Measurements from ENCODE around the gene CTBP1. TPM values are rescaled to one million over a fixed set of nuclear protein-coding genes. Genes with fewer than 3 reads are reported as not detected.
A peak's percentile ranks its signal among the peaks of the same experiment; 100 is the strongest.

Gene CTBP1
- total RNA-seq, 1 donor from 2014 or later = 165 TPM

DNA sequence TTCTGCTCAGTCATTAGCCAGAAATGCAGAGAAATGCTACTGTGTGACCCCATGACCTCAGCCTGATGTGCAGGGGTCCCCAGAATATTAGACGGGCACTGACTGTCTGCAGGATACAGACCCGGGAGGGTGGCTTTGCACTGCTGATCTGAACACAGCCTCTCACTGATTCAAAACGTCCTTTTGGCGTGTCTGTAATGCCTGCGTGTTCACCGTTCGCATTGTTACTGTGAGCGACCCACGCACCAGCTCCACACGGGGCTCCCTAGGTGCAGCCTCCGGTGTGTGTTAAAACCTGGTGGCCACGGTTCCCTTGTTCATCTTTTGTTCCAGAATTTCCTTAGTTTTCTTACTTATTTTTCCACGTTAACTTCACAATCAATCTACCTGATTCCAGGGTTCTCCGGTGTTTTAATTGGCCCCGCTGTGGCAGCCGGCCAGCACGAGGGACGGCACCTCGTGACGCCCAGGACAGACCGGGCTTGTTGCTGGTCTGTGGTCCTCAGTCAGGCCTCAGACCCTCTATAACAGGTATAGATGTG is 44.6 kb downstream of the CTBP1 start:
- peaks cover 16% of the 10 kb centered on the region for H3K4me1 Mint-ChIP-seq (ENCODE audit: unreplicated experiment)
- H3K27me3 Mint-ChIP-seq = no peaks in the 10 kb centered on the region
- peak overlapping the region; percentile 7 for H3K27ac Mint-ChIP-seq
- TF ChIP-seq, protein P1, sequence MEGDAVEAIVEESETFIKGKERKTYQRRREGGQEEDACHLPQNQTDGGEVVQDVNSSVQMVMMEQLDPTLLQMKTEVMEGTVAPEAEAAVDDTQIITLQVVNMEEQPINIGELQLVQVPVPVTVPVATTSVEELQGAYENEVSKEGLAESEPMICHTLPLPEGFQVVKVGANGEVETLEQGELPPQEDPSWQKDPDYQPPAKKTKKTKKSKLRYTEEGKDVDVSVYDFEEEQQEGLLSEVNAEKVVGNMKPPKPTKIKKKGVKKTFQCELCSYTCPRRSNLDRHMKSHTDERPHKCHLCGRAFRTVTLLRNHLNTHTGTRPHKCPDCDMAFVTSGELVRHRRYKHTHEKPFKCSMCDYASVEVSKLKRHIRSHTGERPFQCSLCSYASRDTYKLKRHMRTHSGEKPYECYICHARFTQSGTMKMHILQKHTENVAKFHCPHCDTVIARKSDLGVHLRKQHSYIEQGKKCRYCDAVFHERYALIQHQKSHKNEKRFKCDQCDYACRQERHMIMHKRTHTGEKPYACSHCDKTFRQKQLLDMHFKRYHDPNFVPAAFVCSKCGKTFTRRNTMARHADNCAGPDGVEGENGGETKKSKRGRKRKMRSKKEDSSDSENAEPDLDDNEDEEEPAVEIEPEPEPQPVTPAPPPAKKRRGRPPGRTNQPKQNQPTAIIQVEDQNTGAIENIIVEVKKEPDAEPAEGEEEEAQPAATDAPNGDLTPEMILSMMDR (conservative IDR thresholded peaks at IDR 0.05) = no peak
- no peak overlapping the region for H3K4me3 Mint-ChIP-seq
- no peaks in the 10 kb centered on the region for H3K36me3 Mint-ChIP-seq
- H3K9me3 Mint-ChIP-seq = no peaks in the 10 kb centered on the region
- peak; percentile 45 for DNase-seq (ENCODE audit: extremely low spot score, unreplicated experiment)

DNA sequence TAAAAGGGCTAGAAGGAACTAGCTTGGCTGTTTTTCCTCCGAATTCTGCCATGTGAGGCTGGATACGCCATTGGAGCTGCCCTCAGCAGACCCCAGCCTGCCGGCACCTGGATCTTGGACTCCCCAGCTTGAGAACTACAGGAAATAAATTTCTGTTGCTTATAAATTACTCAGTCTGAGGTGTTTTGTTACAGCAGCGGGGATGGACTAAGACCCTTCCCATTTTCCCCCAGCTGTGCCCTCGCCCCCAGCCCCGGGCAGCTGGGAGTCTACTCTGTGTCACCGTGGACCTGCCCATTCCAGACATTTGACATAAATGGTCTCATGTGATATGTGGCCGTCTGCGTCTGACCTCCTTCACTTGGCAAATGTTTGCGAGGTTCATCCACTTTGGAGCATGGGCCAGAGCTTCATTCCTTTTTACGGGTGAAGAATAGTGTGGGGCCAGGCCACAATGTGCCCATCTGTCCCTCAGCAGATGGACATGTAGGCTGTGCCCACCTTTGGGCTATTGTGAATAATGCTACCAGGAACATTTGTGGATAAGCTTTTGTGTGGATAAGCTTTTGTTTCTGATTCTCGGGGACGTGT is 45.8 kb downstream of the CTBP1 start:
- Mint-ChIP-seq H3K27me3 (no peaks in the 10 kb centered on the region), H3K9me3 (no peaks in the 10 kb centered on the region), H3K27ac (no peak overlapping the region), H3K36me3 (no peaks in the 10 kb centered on the region), H3K4me3 (no peak overlapping the region), H3K4me1 (ENCODE audit: unreplicated experiment) (peaks cover 16% of the 10 kb centered on the region)
- no peak for DNase-seq (ENCODE audit: extremely low spot score, unreplicated experiment)
- TF ChIP-seq, protein P1 (conservative IDR thresholded peaks at IDR 0.05) = no peak

DNA sequence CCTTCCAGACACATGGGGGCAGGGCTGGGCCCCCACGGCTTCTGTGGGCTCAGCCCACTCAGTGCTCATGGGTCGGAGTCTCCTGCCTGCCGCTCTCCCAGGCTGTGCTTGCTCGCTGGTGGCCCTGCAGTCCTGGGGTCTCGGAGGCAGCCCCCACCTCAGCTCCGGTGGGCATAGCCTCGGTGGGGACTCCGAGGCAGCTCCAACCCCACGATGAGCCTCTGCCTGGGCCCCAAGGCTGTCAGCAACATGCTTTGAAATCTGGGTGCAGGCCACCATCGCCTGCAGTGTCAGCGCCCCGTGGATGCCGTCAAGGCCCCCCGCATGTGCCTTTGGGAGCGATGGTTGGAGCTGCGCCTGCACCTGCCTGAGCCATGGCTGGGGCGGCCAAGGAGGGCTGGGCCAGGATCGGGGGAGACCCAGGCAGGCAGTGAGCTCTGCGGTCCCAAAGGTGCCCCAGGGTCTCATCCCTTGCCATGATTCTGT is 46.4 kb downstream of the CTBP1 start:
- TF ChIP-seq, protein P1 (conservative IDR thresholded peaks at IDR 0.05) = no peak
- no peaks in the 10 kb centered on the region for H3K9me3 Mint-ChIP-seq
- no peak for DNase-seq (ENCODE audit: extremely low spot score, unreplicated experiment)
- no peaks in the 10 kb centered on the region for H3K36me3 Mint-ChIP-seq
- no peak overlapping the region for H3K4me3 Mint-ChIP-seq
- no peaks in the 10 kb centered on the region for H3K27me3 Mint-ChIP-seq
- H3K4me1 Mint-ChIP-seq (ENCODE audit: unreplicated experiment) = peaks cover 16% of the 10 kb centered on the region
- no peak overlapping the region for H3K27ac Mint-ChIP-seq

DNA sequence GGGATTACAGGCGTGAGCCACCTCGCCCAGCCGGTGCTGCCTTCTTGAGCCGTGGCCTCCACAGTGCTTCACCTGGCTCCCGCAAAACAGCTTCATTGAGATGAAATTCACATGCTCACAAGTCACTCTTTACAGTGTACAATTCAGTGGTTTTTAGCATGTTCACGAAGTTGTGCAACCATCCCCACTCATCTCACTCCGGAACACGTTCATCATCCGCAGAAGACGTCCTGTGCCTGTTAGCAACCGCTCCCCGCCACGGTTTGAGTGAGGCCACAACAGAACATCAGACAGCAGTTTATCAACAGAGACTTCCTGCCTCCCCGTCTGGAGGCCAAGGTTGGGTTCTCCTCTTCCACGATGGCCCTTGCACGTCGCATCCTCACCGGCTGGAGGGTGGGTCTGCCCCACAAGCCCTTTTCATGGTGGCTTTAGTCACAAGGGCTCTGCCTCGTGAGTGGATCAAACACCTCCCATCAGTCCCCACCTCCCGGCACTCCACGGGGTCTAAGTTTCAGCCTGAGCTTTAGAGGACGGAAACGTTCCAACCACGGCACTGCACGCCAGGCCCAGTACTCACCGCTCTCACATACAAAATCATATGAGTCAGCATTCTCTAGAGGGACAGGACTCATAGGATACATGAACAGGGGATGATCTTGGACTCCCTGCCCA is 46.9 kb downstream of the CTBP1 start:
- peaks cover 16% of the 10 kb centered on the region for H3K4me1 Mint-ChIP-seq (ENCODE audit: unreplicated experiment)
- H3K9me3 Mint-ChIP-seq = no peaks in the 10 kb centered on the region
- H3K36me3 Mint-ChIP-seq = no peaks in the 10 kb centered on the region
- peak; percentile 43 for DNase-seq (ENCODE audit: extremely low spot score, unreplicated experiment)
- TF ChIP-seq, protein P1 (conservative IDR thresholded peaks at IDR 0.05) = no peak
- H3K27me3 Mint-ChIP-seq = no peaks in the 10 kb centered on the region
- peak overlapping the region; percentile 45 for H3K27ac Mint-ChIP-seq
- H3K4me3 Mint-ChIP-seq = no peak overlapping the region

DNA sequence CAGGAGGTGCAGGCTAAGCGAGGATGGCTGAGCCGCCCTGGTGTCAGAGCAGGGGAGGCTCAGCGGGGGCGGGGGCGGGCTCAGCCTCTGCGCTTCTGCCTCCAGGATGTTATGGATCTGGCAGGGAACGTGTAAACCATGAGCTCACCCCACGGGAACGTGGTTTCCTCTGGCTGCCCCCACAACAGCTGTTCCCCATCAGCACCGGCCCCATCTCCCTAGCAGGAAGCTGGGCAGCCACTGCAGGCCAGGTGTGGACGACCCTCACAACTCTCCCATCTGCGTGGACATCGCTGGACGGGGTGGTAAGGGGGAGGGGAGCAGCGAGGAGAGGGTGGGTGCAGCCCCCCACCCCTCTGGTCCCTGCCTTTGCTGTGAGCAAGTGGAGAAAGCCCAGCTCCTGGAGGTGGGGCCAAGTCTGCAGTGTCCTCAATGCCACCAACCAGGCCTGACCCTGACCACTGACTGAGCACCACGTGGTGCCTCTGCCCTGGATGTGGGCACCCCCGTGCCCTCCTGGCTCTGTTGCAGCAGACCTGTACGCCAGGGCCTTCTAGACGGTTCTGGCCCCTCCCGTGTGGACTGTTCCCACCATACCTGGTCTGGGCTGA is 48.4 kb downstream of the CTBP1 start:
- peaks cover 16% of the 10 kb centered on the region for H3K4me1 Mint-ChIP-seq (ENCODE audit: unreplicated experiment)
- no peaks in the 10 kb centered on the region for H3K36me3 Mint-ChIP-seq
- no peak overlapping the region for H3K4me3 Mint-ChIP-seq
- H3K27ac Mint-ChIP-seq = no peak overlapping the region
- no peaks in the 10 kb centered on the region for H3K9me3 Mint-ChIP-seq
- TF ChIP-seq, protein P1 (conservative IDR thresholded peaks at IDR 0.05) = no peak
- DNase-seq (ENCODE audit: extremely low spot score, unreplicated experiment) = no peak
- peaks cover 4% of the 10 kb centered on the region for H3K27me3 Mint-ChIP-seq

All from type B pancreatic cell (in vitro differentiated cells).